H9 (cell line): Measurements from ENCODE around the gene AGTRAP. TPM values are rescaled to one million over a fixed set of nuclear protein-coding genes. Genes with fewer than 3 reads are reported as not detected.

ENCODE experiments used
- DNase-seq: peaks from one replicate; pipeline ENCODE4 v3.0.0-alpha.2; 2017
- H2AFZ ChIP-seq: one replicate; pipeline ENCODE4 v1.6.1; 2013; ENCODE audit warnings: mild to moderate bottlenecking, low read length, control low read depth, moderate library complexity
- H2AK5ac ChIP-seq: 2 replicates; pipeline ENCODE4 v1.6.1; 2013; ENCODE audit warnings: low read length, control low read depth, mixed read lengths; ENCODE audit not compliant: insufficient read length
- H2BK120ac ChIP-seq: one replicate; pipeline ENCODE4 v1.6.1; 2013; ENCODE audit warnings: low read depth, mild to moderate bottlenecking, low read length, control low read depth, inconsistent platforms; ENCODE audit not compliant: poor library complexity, severe bottlenecking
- H2BK12ac ChIP-seq: 2 replicates; pipeline ENCODE4 v1.6.1; 2013; ENCODE audit warnings: low read length, control low read depth, mixed read lengths, low read depth; ENCODE audit not compliant: insufficient read length
- H2BK15ac ChIP-seq: 2 replicates; pipeline ENCODE4 v1.6.1; 2013; ENCODE audit warnings: low read depth, low read length, control low read depth
- H2BK20ac ChIP-seq: one replicate; pipeline ENCODE4 v1.6.1; 2013; ENCODE audit warnings: low read depth, mild to moderate bottlenecking, low read length, control low read depth, inconsistent platforms; ENCODE audit not compliant: poor library complexity, severe bottlenecking
- H2BK5ac ChIP-seq: 2 replicates; pipeline ENCODE4 v1.6.1; 2013; ENCODE audit warnings: low read length, control low read depth, mixed read lengths; ENCODE audit not compliant: insufficient read length
- H3K14ac ChIP-seq: 2 replicates; pipeline ENCODE4 v1.6.1; 2013; ENCODE audit warnings: low read length, control low read depth; ENCODE audit not compliant: insufficient read depth
- H3K18ac ChIP-seq: 2 replicates; pipeline ENCODE4 v1.6.1; 2013; ENCODE audit warnings: low read depth, mild to moderate bottlenecking, mixed read lengths, low read length, control low read depth; ENCODE audit not compliant: insufficient read length
- H3K23ac ChIP-seq: 2 replicates; pipeline ENCODE4 v1.6.1; 2013; ENCODE audit warnings: low read length, control low read depth, mixed read lengths, low read depth; ENCODE audit not compliant: insufficient read length
- H3K23me2 ChIP-seq: 2 replicates; pipeline ENCODE4 v1.6.1; 2013; ENCODE audit warnings: low read depth, mild to moderate bottlenecking, mixed read lengths, low read length, control low read depth; ENCODE audit not compliant: insufficient read length, poor library complexity, severe bottlenecking
- H3K27ac ChIP-seq: 2 replicates; pipeline ENCODE4 v1.5.1; 2013; ENCODE audit warnings: low read length, control low read depth, mixed read lengths, low read depth; ENCODE audit not compliant: insufficient read length
- H3K27me3 ChIP-seq: 2 replicates; pipeline ENCODE4 v1.6.1; 2013; ENCODE audit warnings: low read length, control low read depth, inconsistent platforms; ENCODE audit not compliant: insufficient read depth
- H3K4ac ChIP-seq: 2 replicates; pipeline ENCODE4 v1.6.1; 2013; ENCODE audit warnings: low read depth, mild to moderate bottlenecking, control low read depth, inconsistent platforms, low read length, moderate library complexity
- H3K4me1 ChIP-seq: 2 replicates; pipeline ENCODE4 v1.6.1; 2013; ENCODE audit warnings: low read length, control low read depth, inconsistent platforms; ENCODE audit not compliant: insufficient read depth
- H3K4me2 ChIP-seq: 2 replicates; pipeline ENCODE4 v1.6.1; 2013; ENCODE audit warnings: low read length, control low read depth, mixed read lengths; ENCODE audit not compliant: insufficient read length, insufficient read depth
- H3K56ac ChIP-seq: 2 replicates; pipeline ENCODE4 v1.6.1; 2013; ENCODE audit warnings: low read depth, mild to moderate bottlenecking, mixed read lengths, low read length, control low read depth; ENCODE audit not compliant: insufficient read length
- H3K79me1 ChIP-seq: 2 replicates; pipeline ENCODE4 v1.6.1; 2013; ENCODE audit warnings: low read depth, mild to moderate bottlenecking, moderate library complexity, low read length, control low read depth, inconsistent platforms; ENCODE audit not compliant: insufficient read depth, poor library complexity, severe bottlenecking
- H3K79me2 ChIP-seq: 2 replicates; pipeline ENCODE4 v1.6.1; 2013; ENCODE audit warnings: low read length, control low read depth, inconsistent platforms; ENCODE audit not compliant: insufficient read depth
- H3K9ac ChIP-seq: 2 replicates; pipeline ENCODE4 v1.6.1; 2013; ENCODE audit warnings: low read length, control low read depth, mixed read lengths; ENCODE audit not compliant: insufficient read length; ENCODE audit errors: extremely low read depth
- H3K9me3 ChIP-seq: one replicate; pipeline ENCODE4 v1.6.1; 2013; ENCODE audit warnings: low read depth, low read length, inconsistent platforms; ENCODE audit not compliant: control insufficient read depth
- H3T11ph ChIP-seq: one replicate; pipeline ENCODE4 v1.6.1; 2013; ENCODE audit warnings: mild to moderate bottlenecking, low read length, control low read depth, inconsistent platforms
- H4K20me1 ChIP-seq: one replicate; pipeline ENCODE4 v1.6.1; 2013; ENCODE audit not compliant: control insufficient read depth, insufficient read length, insufficient read depth
- H4K5ac ChIP-seq: 2 replicates; pipeline ENCODE4 v1.6.1; 2013; ENCODE audit warnings: low read depth, mild to moderate bottlenecking, mixed read lengths, low read length, control low read depth; ENCODE audit not compliant: insufficient read length
- H4K8ac ChIP-seq: replicated peaks from 2 replicates; pipeline ENCODE4 v1.6.1; 2013; ENCODE audit warnings: low read length, control low read depth, mixed read lengths, low read depth; ENCODE audit not compliant: insufficient read length
- H4K91ac ChIP-seq: 2 replicates; pipeline ENCODE4 v1.6.1; 2013; ENCODE audit warnings: low read depth, mild to moderate bottlenecking, moderate library complexity, mixed read lengths, low read length, control low read depth; ENCODE audit not compliant: insufficient read length
- H3K27ac Mint-ChIP-seq, 3 experiments: 2 replicates in 2 of 3; 3 replicates in 1 of 3; pipeline ENCODE4 v1.8.0; 2020 to 2021; ENCODE audit warnings: mixed read lengths in 3 of 3, mild to moderate bottlenecking in 1 of 3, moderate library complexity in 1 of 3
- H3K27me3 Mint-ChIP-seq: 2 replicates; pipeline ENCODE4 v1.8.0; 2021; ENCODE audit warnings: low read depth, mild to moderate bottlenecking, moderate library complexity, mixed read lengths
- H3K36me3 Mint-ChIP-seq, 3 experiments: 2 replicates in 2 of 3; 3 replicates in 1 of 3; pipeline ENCODE4 v1.8.0; 2020 to 2021; ENCODE audit warnings: low read depth in 3 of 3, mixed read lengths in 3 of 3; ENCODE audit not compliant: insufficient read depth in 1 of 3
- H3K4me1 Mint-ChIP-seq, 2 experiments: 2 replicates each; pipeline ENCODE4 v1.8.0; 2020; ENCODE audit warnings: mixed read lengths in 2 of 2
- H3K4me3 Mint-ChIP-seq, 2 experiments: 2 replicates in 1 of 2; 3 replicates in 1 of 2; pipeline ENCODE4 v1.8.0; 2020 to 2021; ENCODE audit warnings: mild to moderate bottlenecking in 2 of 2, mixed read lengths in 2 of 2, moderate library complexity in 1 of 2
- H3K9me3 Mint-ChIP-seq, 2 experiments: 2 replicates in 1 of 2; 3 replicates in 1 of 2; pipeline ENCODE4 v1.8.0; 2020; ENCODE audit warnings: mild to moderate bottlenecking in 2 of 2, mixed read lengths in 2 of 2, moderate library complexity in 1 of 2
- CTCF ChIP-seq: fragments of 200-600 bp; sonication (generic); conservative IDR thresholded peaks from 3 replicates; pipeline ENCODE4 v1.8.0; 2021; ENCODE audit warnings: antibody characterized with exemption, mild to moderate bottlenecking
- WGBS: extraction: QIAGEN DNeasy Blood & Tissue Kit; methylation state at CpG from one replicate; pipeline ENCODE4 v1.1.7; 2013; ENCODE audit warnings: missing lambda C conversion rate, low lambda C conversion rate, mixed read lengths; ENCODE audit not compliant: insufficient read length; ENCODE audit errors: extremely low coverage; 5-methylcytosine and 5-hydroxymethylcytosine counted together
- total RNA-seq: library from RNA; stranded (reverse); gene quantifications from 2 replicates; pipeline ENCODE4 v1.2.1, GENCODE V29; 2021

The AGTRAP gene
- total RNA-seq, 1 experiment from 2014 or later = 60.9 TPM

GRCh38 chr1:11704194-11704529 is 31.8 kb upstream of the AGTRAP start:
- Histone ChIP-seq H4K20me1 (peaks cover 8% of the 10 kb centered on the region), H3K4me2 (no peak overlapping the region), H2AFZ (no peak overlapping the region), H3K79me1 (no peaks in the 10 kb centered on the region), H2BK5ac (no peak overlapping the region), H3K4me1 (peaks cover 10% of the 10 kb centered on the region), H3K27me3 (no peaks in the 10 kb centered on the region), H3K27ac (no peak overlapping the region), H2BK20ac (no peak overlapping the region), H3K4ac (no peak overlapping the region), H3K9ac (no peak overlapping the region), H4K91ac (no peak overlapping the region), H3T11ph (no peak overlapping the region), H3K79me2 (no peaks in the 10 kb centered on the region; the same call in 1 of the 2 replicates), H3K14ac (no peak overlapping the region; the same call in 1 of the 2 replicates), H2AK5ac (no peak overlapping the region), H3K23ac (no peak overlapping the region), H4K5ac (no peak overlapping the region), H3K23me2 (peaks cover 5% of the 10 kb centered on the region), H2BK15ac (no peak overlapping the region), H3K9me3 (no peaks in the 10 kb centered on the region), H4K8ac (no peak overlapping the region), H3K18ac (no peak overlapping the region), H3K56ac (no peak overlapping the region), H2BK12ac (no peak overlapping the region), H2BK120ac (no peak overlapping the region)
- WGBS = no CpG with 5 or more reads among the region's 11 CpGs
- Mint-ChIP-seq H3K36me3 (peaks cover 4 to 15% (median 5%) of the 10 kb centered on the region in 3 experiments), H3K4me1 (peaks cover 54 to 59% of the 10 kb centered on the region in 2 experiments), H3K27me3 (no peaks in the 10 kb centered on the region), H3K9me3 (no peaks in the 10 kb centered on the region), H3K4me3 (peak overlapping the region in 1 of 2 experiments; percentile 49; a peak in 2 of 5 replicates), H3K27ac (peak overlapping the region; percentile 57 to 79 (median 59); a peak in 4 of 7 replicates)
- no peak for TF ChIP-seq CTCF
- DNase-seq = peak; percentile 64
